HFF-Myc (cell line): ENCODE data around the gene TBC1D5.
"Not testable (repeated sequence)": the region's sequence is repeated elsewhere in the genome, so short reads cannot be mapped to it uniquely, and the experiment has no call there.

Experiments
- DNase-seq: peaks from one replicate; pipeline ENCODE4 v3.0.0-alpha.2; 2011; ENCODE audit warnings: low read depth; ENCODE audit errors: extremely low read depth
- H3K4me3 ChIP-seq: replicated peaks from 2 replicates; pipeline ENCODE4 v1.5.1; 2011; ENCODE audit warnings: low read depth, mild to moderate bottlenecking, control low read depth, low read length
- TF ChIP-seq, protein P1 (sequence below): IDR thresholded peaks from 2 replicates; pipeline ENCODE4 v1.5.1; 2012; ENCODE audit warnings: mild to moderate bottlenecking, low read depth, low read length, control low read depth; ENCODE audit errors: missing control alignments

Gene TBC1D5

GRCh38 chr3:17356585-17356984 lies 385.8 kb downstream of the TBC1D5 start:
- TF ChIP-seq, protein P1, sequence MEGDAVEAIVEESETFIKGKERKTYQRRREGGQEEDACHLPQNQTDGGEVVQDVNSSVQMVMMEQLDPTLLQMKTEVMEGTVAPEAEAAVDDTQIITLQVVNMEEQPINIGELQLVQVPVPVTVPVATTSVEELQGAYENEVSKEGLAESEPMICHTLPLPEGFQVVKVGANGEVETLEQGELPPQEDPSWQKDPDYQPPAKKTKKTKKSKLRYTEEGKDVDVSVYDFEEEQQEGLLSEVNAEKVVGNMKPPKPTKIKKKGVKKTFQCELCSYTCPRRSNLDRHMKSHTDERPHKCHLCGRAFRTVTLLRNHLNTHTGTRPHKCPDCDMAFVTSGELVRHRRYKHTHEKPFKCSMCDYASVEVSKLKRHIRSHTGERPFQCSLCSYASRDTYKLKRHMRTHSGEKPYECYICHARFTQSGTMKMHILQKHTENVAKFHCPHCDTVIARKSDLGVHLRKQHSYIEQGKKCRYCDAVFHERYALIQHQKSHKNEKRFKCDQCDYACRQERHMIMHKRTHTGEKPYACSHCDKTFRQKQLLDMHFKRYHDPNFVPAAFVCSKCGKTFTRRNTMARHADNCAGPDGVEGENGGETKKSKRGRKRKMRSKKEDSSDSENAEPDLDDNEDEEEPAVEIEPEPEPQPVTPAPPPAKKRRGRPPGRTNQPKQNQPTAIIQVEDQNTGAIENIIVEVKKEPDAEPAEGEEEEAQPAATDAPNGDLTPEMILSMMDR = no peak
- no peak overlapping the region for H3K4me3 ChIP-seq
- DNase-seq = no peak

DNA sequence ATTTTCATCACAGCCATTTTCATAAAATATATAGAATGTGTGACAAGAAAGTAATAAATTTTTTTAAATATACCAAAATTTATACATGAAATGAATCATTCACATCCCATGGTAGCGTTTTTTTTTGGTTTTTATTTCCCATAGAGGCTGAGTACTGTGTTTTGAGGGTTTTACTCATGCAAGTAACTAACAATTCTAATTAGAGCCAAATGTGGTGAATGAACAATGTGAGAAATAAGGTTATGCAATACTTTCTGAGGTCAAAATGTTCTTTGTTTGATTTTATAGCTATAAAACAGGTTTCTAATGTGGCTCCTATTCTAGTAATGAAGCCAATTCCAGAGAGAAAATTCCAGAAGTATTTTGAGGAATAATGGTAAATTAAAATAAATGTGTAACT lies 386.8 kb downstream of the TBC1D5 start:
- no peak for DNase-seq
- TF ChIP-seq, protein P1 = no peak
- H3K4me3 ChIP-seq = no peak overlapping the region

DNA sequence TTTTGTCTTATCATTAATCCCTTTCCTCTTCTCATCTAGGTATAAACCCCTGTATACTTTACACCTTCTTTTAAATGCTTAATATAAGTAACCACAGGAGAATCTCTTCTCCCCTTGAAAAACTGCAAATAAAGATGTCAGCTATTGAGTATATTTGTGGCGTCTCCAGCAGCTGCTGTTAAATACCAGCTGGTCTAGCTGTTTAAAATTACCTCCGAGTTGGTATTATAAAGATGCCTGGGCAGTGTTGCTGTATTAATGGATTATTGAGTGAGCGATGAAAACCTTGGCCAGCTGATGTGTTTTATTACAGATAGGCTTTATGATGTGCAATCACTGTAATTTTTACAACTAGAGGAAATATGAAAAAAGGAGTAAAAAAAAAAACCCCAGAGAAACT lies 388.1 kb downstream of the TBC1D5 start:
- H3K4me3 ChIP-seq = no peak overlapping the region
- TF ChIP-seq, protein P1 = no peak
- DNase-seq = no peak

DNA sequence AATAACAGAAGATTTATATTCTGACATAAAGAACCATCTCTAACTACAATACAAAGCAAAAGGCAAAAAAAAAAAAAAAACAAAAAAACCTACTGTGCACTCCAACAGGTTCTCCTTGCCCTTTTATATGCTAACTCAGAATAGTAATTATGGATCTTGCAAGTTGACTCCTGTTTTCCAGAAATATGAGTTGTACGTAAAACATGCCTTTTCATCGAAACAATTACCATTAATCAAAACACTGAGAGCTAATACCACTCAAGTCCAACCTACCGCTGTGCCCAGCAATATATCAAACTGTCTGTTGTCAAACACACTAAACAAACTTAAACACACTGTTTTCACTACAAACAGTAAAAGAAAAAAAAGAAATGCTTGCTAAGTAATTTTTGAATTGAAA lies 389.8 kb downstream of the TBC1D5 start:
- TF ChIP-seq, protein P1 = no peak
- H3K4me3 ChIP-seq = no peak overlapping the region
- DNase-seq = no peak

GRCh38 chr3:17351193-17351592 lies 391.2 kb downstream of the TBC1D5 start:
- H3K4me3 ChIP-seq = not testable (repeated sequence)

GRCh38 chr3:17349093-17349492 lies 393.3 kb downstream of the TBC1D5 start:
- DNase-seq = no peak
- no peak overlapping the region for H3K4me3 ChIP-seq
- TF ChIP-seq, protein P1 = no peak

More at GRCh38 chr3:17351193-17351592, 391.2 kb downstream of the TBC1D5 start:
- DNase-seq = not testable (repeated sequence)

DNA sequence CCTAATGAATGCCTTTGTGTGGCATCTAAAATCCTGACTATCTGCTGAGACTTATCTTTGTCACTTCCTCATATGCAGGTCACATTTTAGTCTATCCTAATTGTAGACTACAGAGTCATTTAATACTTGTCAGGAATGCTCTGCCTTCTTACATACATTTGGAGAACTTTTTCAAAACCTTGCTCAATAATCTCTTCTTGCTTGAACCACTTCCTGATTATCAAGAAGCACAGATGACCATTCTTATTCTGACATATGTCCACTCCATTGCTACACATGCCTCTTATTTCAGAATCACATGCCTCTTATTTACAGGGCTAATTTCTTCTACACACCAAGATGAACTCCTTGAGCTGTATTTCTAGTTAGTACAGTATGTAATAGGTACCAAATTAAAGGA lies 400.3 kb downstream of the TBC1D5 start:
- H3K4me3 ChIP-seq = no peak overlapping the region
- TF ChIP-seq, protein P1 = no peak

More for the DNA sequence above, 400.3 kb downstream of the TBC1D5 start:
- no peak for DNase-seq
